Measurements from ENCODE around the gene AGAP1.

GRCh38 chr2:235554385-235554784 is 60.5 kb downstream of the AGAP1 start:
- TF ChIP-seq POLR2A (IDR thresholded peaks at IDR 0.05; ENCODE audit: low read depth, low read length): no peak
- no peak for TF ChIP-seq CTCF (IDR thresholded peaks at IDR 0.05; ENCODE audit: extremely low read depth in 1 of 2, insufficient read depth in 1 of 2, low read depth in 1 of 2, low read length in 2 of 2)
- no peak for TF ChIP-seq FOS (IDR thresholded peaks at IDR 0.05; ENCODE audit: borderline replicate concordance, insufficient read depth, low read length)

All from endothelial cell of umbilical vein (primary cell).